Measurements from ENCODE around the gene MFSD12.

The MFSD12 gene

GRCh38 chr19:3528539-3529211, 28.7 kb downstream of the MFSD12 start:
- Histone ChIP-seq H3K36me3 (ENCODE audit: low read length) (no peaks in the 10 kb centered on the region), H4K20me1 (ENCODE audit: low read depth, low read length) (no peaks in the 10 kb centered on the region), H3K9me2 (replicated peaks; ENCODE audit: insufficient read depth, low read length) (no peaks in the 10 kb centered on the region), H3F3A (ENCODE audit: insufficient read depth) (no peaks in the 10 kb centered on the region), H3K4me3 (ENCODE audit: insufficient read depth, low read length, poor library complexity, severe bottlenecking) (no peak overlapping the region), H3K9ac (ENCODE audit: low read length) (no peak overlapping the region), H3K9me3 (ENCODE audit: insufficient read depth, low read length) (no peaks in the 10 kb centered on the region), H3K27ac (ENCODE audit: low read depth, low read length) (no peak overlapping the region), H2AFZ (ENCODE audit: low read depth, low read length, severe bottlenecking) (no peak overlapping the region), H3K27me3 (ENCODE audit: low read length) (no peaks in the 10 kb centered on the region), H3K4me2 (ENCODE audit: low read depth, low read length, poor library complexity, severe bottlenecking) (no peak overlapping the region), H3K79me2 (ENCODE audit: insufficient read depth, low read length) (no peaks in the 10 kb centered on the region)
- no peak for TF ChIP-seq CTCF (IDR thresholded peaks at IDR 0.05; ENCODE audit: insufficient read depth, low read length, poor library complexity, severe bottlenecking)
- TF ChIP-seq EZH2phosphoT487 (conservative IDR thresholded peaks at IDR 0.05; ENCODE audit: low read length), result no peak

GRCh38 chr19:3528080-3528479, 29.3 kb downstream of the MFSD12 start:
- H3K4me2 ChIP-seq (ENCODE audit: low read depth, low read length, poor library complexity, severe bottlenecking), result no peak overlapping the region
- H3K27me3 ChIP-seq (ENCODE audit: low read length), result no peaks in the 10 kb centered on the region
- TF ChIP-seq CTCF (IDR thresholded peaks at IDR 0.05; ENCODE audit: insufficient read depth, low read length, poor library complexity, severe bottlenecking) (no peak), EZH2phosphoT487 (conservative IDR thresholded peaks at IDR 0.05; ENCODE audit: low read length) (no peak)
- no peaks in the 10 kb centered on the region for H3K9me3 ChIP-seq (ENCODE audit: insufficient read depth, low read length)
- H3K79me2 ChIP-seq (ENCODE audit: insufficient read depth, low read length), result no peaks in the 10 kb centered on the region
- no peaks in the 10 kb centered on the region for H3F3A ChIP-seq (ENCODE audit: insufficient read depth)
- H3K27ac ChIP-seq (ENCODE audit: low read depth, low read length), result no peak overlapping the region
- H3K9me2 ChIP-seq (replicated peaks; ENCODE audit: insufficient read depth, low read length), result no peaks in the 10 kb centered on the region
- H3K4me3 ChIP-seq (ENCODE audit: insufficient read depth, low read length, poor library complexity, severe bottlenecking), result no peak overlapping the region
- no peaks in the 10 kb centered on the region for H4K20me1 ChIP-seq (ENCODE audit: low read depth, low read length)
- no peaks in the 10 kb centered on the region for H3K36me3 ChIP-seq (ENCODE audit: low read length)
- no peak overlapping the region for H3K9ac ChIP-seq (ENCODE audit: low read length)
- no peak overlapping the region for H2AFZ ChIP-seq (ENCODE audit: low read depth, low read length, severe bottlenecking)

DNA sequence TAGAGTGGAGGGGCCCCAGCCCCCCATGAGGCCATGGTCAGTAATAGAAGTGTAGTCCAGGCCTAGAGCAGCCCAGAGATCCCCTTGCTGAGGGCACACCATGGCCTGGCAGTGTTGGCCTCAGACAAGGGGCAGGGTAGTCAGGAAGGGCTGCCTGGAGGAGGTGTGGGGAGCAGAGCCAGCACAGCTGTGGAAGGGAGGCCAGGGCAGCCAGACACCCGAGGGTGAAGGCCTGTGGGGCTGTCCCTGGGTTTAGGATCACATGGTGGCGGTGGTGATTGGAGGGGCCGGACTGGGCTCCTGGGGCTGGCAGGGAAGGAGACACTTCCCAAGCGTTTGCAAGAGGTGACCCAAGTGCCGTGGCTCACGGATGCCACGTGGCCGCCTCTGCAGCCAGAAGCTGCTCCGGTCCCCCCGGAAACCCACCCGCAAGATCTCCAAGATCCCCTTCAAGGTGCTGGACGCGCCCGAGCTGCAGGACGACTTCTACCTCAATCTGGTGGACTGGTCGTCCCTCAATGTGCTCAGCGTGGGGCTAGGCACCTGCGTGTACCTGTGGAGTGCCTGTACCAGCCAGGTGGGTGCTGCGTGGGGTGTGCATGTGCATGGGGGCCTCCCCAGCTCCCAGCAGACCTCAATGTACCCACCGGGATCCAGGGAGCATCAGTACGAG, 30.0 kb downstream of the MFSD12 start:
- Histone ChIP-seq H3K9me3 (ENCODE audit: insufficient read depth, low read length) (no peaks in the 10 kb centered on the region), H3K9ac (ENCODE audit: low read length) (no peak overlapping the region), H3K4me3 (ENCODE audit: insufficient read depth, low read length, poor library complexity, severe bottlenecking) (no peak overlapping the region), H3K36me3 (ENCODE audit: low read length) (no peaks in the 10 kb centered on the region), H3K9me2 (replicated peaks; ENCODE audit: insufficient read depth, low read length) (no peaks in the 10 kb centered on the region), H3K27me3 (ENCODE audit: low read length) (no peaks in the 10 kb centered on the region), H2AFZ (ENCODE audit: low read depth, low read length, severe bottlenecking) (no peak overlapping the region), H3K79me2 (ENCODE audit: insufficient read depth, low read length) (0 out of 2 replicates have a peak, but pooled peaks cover 2% of the 10 kb centered on the region), H4K20me1 (ENCODE audit: low read depth, low read length) (no peaks in the 10 kb centered on the region), H3K27ac (ENCODE audit: low read depth, low read length) (no peak overlapping the region), H3K4me2 (ENCODE audit: low read depth, low read length, poor library complexity, severe bottlenecking) (no peak overlapping the region), H3F3A (ENCODE audit: insufficient read depth) (no peaks in the 10 kb centered on the region)
- no peak for TF ChIP-seq CTCF (IDR thresholded peaks at IDR 0.05; ENCODE audit: insufficient read depth, low read length, poor library complexity, severe bottlenecking)
- no peak for TF ChIP-seq EZH2phosphoT487 (conservative IDR thresholded peaks at IDR 0.05; ENCODE audit: low read length)
